Activated naive CD4-positive, alpha-beta T cell treated with anti-CD3 and anti-CD28 coated beads, Interleukin-2, amount 50 U/mL, for 24 hours (primary cell): ENCODE data around the gene PRKN.

Experiments used
- H3K27ac Mint-ChIP-seq: one replicate; pipeline ENCODE4 v1.8.0; 2021; ENCODE audit warnings: mild to moderate bottlenecking, mixed read lengths
- H3K27me3 Mint-ChIP-seq: one replicate; pipeline ENCODE4 v1.8.0; 2021; ENCODE audit warnings: mixed read lengths
- H3K36me3 Mint-ChIP-seq: one replicate; pipeline ENCODE4 v1.8.0; 2021; ENCODE audit warnings: mixed read lengths
- H3K4me1 Mint-ChIP-seq: one replicate; pipeline ENCODE4 v1.8.0; 2021; ENCODE audit warnings: mixed read lengths
- H3K4me3 Mint-ChIP-seq: one replicate; pipeline ENCODE4 v1.8.0; 2021; ENCODE audit warnings: mild to moderate bottlenecking, mixed read lengths
- H3K9me3 Mint-ChIP-seq: one replicate; pipeline ENCODE4 v1.8.0; 2021; ENCODE audit warnings: mixed read lengths

The PRKN gene

GRCh38 chr6:161694995-161695394, 1032.6 kb downstream of the PRKN start:
- Mint-ChIP-seq H3K9me3 (no peaks in the 10 kb centered on the region), H3K4me1 (no peaks in the 10 kb centered on the region), H3K27ac (no peak overlapping the region), H3K4me3 (no peak overlapping the region), H3K27me3 (no peaks in the 10 kb centered on the region), H3K36me3 (no peaks in the 10 kb centered on the region)

GRCh38 chr6:161686655-161687054, 1040.9 kb downstream of the PRKN start:
- Mint-ChIP-seq H3K27me3 (no peaks in the 10 kb centered on the region), H3K4me3 (no peak overlapping the region), H3K9me3 (no peaks in the 10 kb centered on the region), H3K36me3 (no peaks in the 10 kb centered on the region), H3K4me1 (no peaks in the 10 kb centered on the region), H3K27ac (no peak overlapping the region)

GRCh38 chr6:161684731-161685475, 1042.7 kb downstream of the PRKN start:
- Mint-ChIP-seq H3K36me3 (no peaks in the 10 kb centered on the region), H3K27ac (no peak overlapping the region), H3K4me3 (no peak overlapping the region)

GRCh38 chr6:161683400-161683799, 1044.2 kb downstream of the PRKN start:
- H3K9me3 Mint-ChIP-seq: no peaks in the 10 kb centered on the region
- H3K4me1 Mint-ChIP-seq: no peaks in the 10 kb centered on the region
- H3K36me3 Mint-ChIP-seq: no peaks in the 10 kb centered on the region
- H3K27ac Mint-ChIP-seq: no peak overlapping the region
- H3K27me3 Mint-ChIP-seq: no peaks in the 10 kb centered on the region
- no peak overlapping the region for H3K4me3 Mint-ChIP-seq

More at GRCh38 chr6:161684731-161685475, 1042.7 kb downstream of the PRKN start:
- Mint-ChIP-seq H3K9me3 (no peaks in the 10 kb centered on the region), H3K4me1 (no peaks in the 10 kb centered on the region), H3K27me3 (no peaks in the 10 kb centered on the region)

GRCh38 chr6:161682982-161683381, 1044.6 kb downstream of the PRKN start:
- Mint-ChIP-seq H3K4me1 (no peaks in the 10 kb centered on the region), H3K36me3 (no peaks in the 10 kb centered on the region), H3K9me3 (no peaks in the 10 kb centered on the region), H3K27me3 (no peaks in the 10 kb centered on the region), H3K4me3 (no peak overlapping the region), H3K27ac (no peak overlapping the region)

- Mint-ChIP-seq H3K4me3 (no peak overlapping the region), H3K36me3 (no peaks in the 10 kb centered on the region), H3K9me3 (no peaks in the 10 kb centered on the region), H3K27ac (no peak overlapping the region), H3K4me1 (no peaks in the 10 kb centered on the region), H3K27me3 (no peaks in the 10 kb centered on the region)
Measured at GRCh38 chr6:161679980-161680538, 1047.5 kb downstream of the PRKN start.

GRCh38 chr6:161677188-161677587, 1050.4 kb downstream of the PRKN start:
- Mint-ChIP-seq H3K36me3 (no peaks in the 10 kb centered on the region), H3K27me3 (no peaks in the 10 kb centered on the region), H3K27ac (no peak overlapping the region), H3K4me3 (no peak overlapping the region), H3K4me1 (no peaks in the 10 kb centered on the region), H3K9me3 (no peaks in the 10 kb centered on the region)

GRCh38 chr6:161676586-161676985, 1051.0 kb downstream of the PRKN start:
- H3K9me3 Mint-ChIP-seq: no peaks in the 10 kb centered on the region
- no peak overlapping the region for H3K4me3 Mint-ChIP-seq
- H3K36me3 Mint-ChIP-seq: no peaks in the 10 kb centered on the region
- no peak overlapping the region for H3K27ac Mint-ChIP-seq
- H3K27me3 Mint-ChIP-seq: no peaks in the 10 kb centered on the region
- no peaks in the 10 kb centered on the region for H3K4me1 Mint-ChIP-seq

GRCh38 chr6:161674930-161675682, 1052.5 kb downstream of the PRKN start:
- H3K27ac Mint-ChIP-seq: no peak overlapping the region
- no peaks in the 10 kb centered on the region for H3K4me1 Mint-ChIP-seq
- no peaks in the 10 kb centered on the region for H3K9me3 Mint-ChIP-seq
- no peaks in the 10 kb centered on the region for H3K27me3 Mint-ChIP-seq
- no peak overlapping the region for H3K4me3 Mint-ChIP-seq
- H3K36me3 Mint-ChIP-seq: no peaks in the 10 kb centered on the region

GRCh38 chr6:161673026-161673425, 1054.5 kb downstream of the PRKN start:
- Mint-ChIP-seq H3K27ac (no peak overlapping the region), H3K27me3 (no peaks in the 10 kb centered on the region), H3K9me3 (no peaks in the 10 kb centered on the region), H3K4me1 (no peaks in the 10 kb centered on the region), H3K36me3 (no peaks in the 10 kb centered on the region), H3K4me3 (no peak overlapping the region)

- H3K9me3 Mint-ChIP-seq: no peaks in the 10 kb centered on the region
- H3K27me3 Mint-ChIP-seq: no peaks in the 10 kb centered on the region
Measured at GRCh38 chr6:161671117-161671516, 1056.4 kb downstream of the PRKN start.

GRCh38 chr6:161668665-161669064, 1058.9 kb downstream of the PRKN start:
- Mint-ChIP-seq H3K27ac (no peak overlapping the region), H3K9me3 (peaks cover 5% of the 10 kb centered on the region), H3K4me1 (no peaks in the 10 kb centered on the region), H3K27me3 (no peaks in the 10 kb centered on the region), H3K36me3 (no peaks in the 10 kb centered on the region), H3K4me3 (no peak overlapping the region)

More at GRCh38 chr6:161671117-161671516, 1056.4 kb downstream of the PRKN start:
- no peaks in the 10 kb centered on the region for H3K36me3 Mint-ChIP-seq
- no peak overlapping the region for H3K4me3 Mint-ChIP-seq
- no peaks in the 10 kb centered on the region for H3K4me1 Mint-ChIP-seq
- H3K27ac Mint-ChIP-seq: no peak overlapping the region

GRCh38 chr6:161667957-161668356, 1059.6 kb downstream of the PRKN start:
- H3K36me3 Mint-ChIP-seq: no peaks in the 10 kb centered on the region
- no peaks in the 10 kb centered on the region for H3K27me3 Mint-ChIP-seq
- no peak overlapping the region for H3K27ac Mint-ChIP-seq
- H3K4me3 Mint-ChIP-seq: no peak overlapping the region
- H3K4me1 Mint-ChIP-seq: no peaks in the 10 kb centered on the region
- peaks cover 5% of the 10 kb centered on the region for H3K9me3 Mint-ChIP-seq

GRCh38 chr6:161663682-161664081, 1063.9 kb downstream of the PRKN start:
- H3K27ac Mint-ChIP-seq: no peak overlapping the region
- H3K9me3 Mint-ChIP-seq: peaks cover 5% of the 10 kb centered on the region
- no peaks in the 10 kb centered on the region for H3K27me3 Mint-ChIP-seq
- no peaks in the 10 kb centered on the region for H3K4me1 Mint-ChIP-seq
- no peak overlapping the region for H3K4me3 Mint-ChIP-seq
- H3K36me3 Mint-ChIP-seq: no peaks in the 10 kb centered on the region

- Mint-ChIP-seq H3K36me3 (peaks cover 2% of the 10 kb centered on the region), H3K27me3 (no peaks in the 10 kb centered on the region), H3K4me1 (no peaks in the 10 kb centered on the region), H3K27ac (no peak overlapping the region), H3K9me3 (peaks cover 5% of the 10 kb centered on the region), H3K4me3 (no peak overlapping the region)
Measured at GRCh38 chr6:161660666-161661571, 1066.6 kb downstream of the PRKN start.
